ENCODE data around the gene RAI2. TPM values are rescaled to one million over a fixed set of nuclear protein-coding genes. Genes with fewer than 3 reads are reported as not detected.

RAI2 gene
- total and polyA plus RNA-seq, 2 experiments from 2014 or later, result 0.83 to 0.99 TPM

GRCh38 chrX:17769701-17770269, 91.3 kb downstream of the RAI2 start (continued):
- no peak for TF ChIP-seq ZNF462 (CRISPR knock-in tag; IDR thresholded peaks at IDR 0.05)

GRCh38 chrX:17768997-17769396, 92.1 kb downstream of the RAI2 start:
- no peaks in the 10 kb centered on the region for H3K9me3 Mint-ChIP-seq
- no peaks in the 10 kb centered on the region for H4K20me1 ChIP-seq (replicated peaks; ENCODE audit: insufficient read depth)
- H3K36me3 Mint-ChIP-seq (ENCODE audit: low read depth), result no peaks in the 10 kb centered on the region
- no peak overlapping the region for H3K27ac ChIP-seq (ENCODE audit: low read depth)
- no peak overlapping the region for H3K4me2 ChIP-seq
- no peaks in the 10 kb centered on the region for H3K9me2 ChIP-seq (ENCODE audit: insufficient read depth)
- H3K79me2 ChIP-seq (replicated peaks; ENCODE audit: insufficient read depth), result no peaks in the 10 kb centered on the region
- no peak for ATAC-seq
- DNase-seq (ENCODE audit: low spot score), result no peak
- H3K4me3 ChIP-seq, result no peak overlapping the region
- no peaks in the 10 kb centered on the region for H3K4me1 ChIP-seq (ENCODE audit: insufficient read depth)
- no peaks in the 10 kb centered on the region for H3F3A ChIP-seq (replicated peaks; ENCODE audit: low read depth)
- no peak overlapping the region for H3K4me3 Mint-ChIP-seq
- H3K27ac Mint-ChIP-seq, result no peak overlapping the region
- H3K27me3 Mint-ChIP-seq (ENCODE audit: insufficient read depth, low read depth, poor library complexity), result no peaks in the 10 kb centered on the region
- H3K27me3 ChIP-seq (ENCODE audit: insufficient read depth), result no peaks in the 10 kb centered on the region
- TF ChIP-seq ETS1 (IDR thresholded peaks at IDR 0.05) (no peak), EZH2 (IDR thresholded peaks at IDR 0.05; ENCODE audit: low read depth, unreplicated experiment) (no peak), CTCF (conservative IDR thresholded peaks at IDR 0.05; ENCODE audit: low read depth in 2 of 2) (no peak)
- no peak overlapping the region for H2AFZ ChIP-seq
- no peaks in the 10 kb centered on the region for H3K36me3 ChIP-seq (ENCODE audit: insufficient read depth)
- no peaks in the 10 kb centered on the region for H3K4me1 Mint-ChIP-seq
